Panc1 (cell line): ENCODE results near the gene KRT2. TPM values are rescaled to one million over a fixed set of nuclear protein-coding genes. Genes with fewer than 3 reads are reported as not detected.

Source experiments
- ATAC-seq: fragments of 200-7000 bp; cut with Tn5 transposase; 2 replicates; pipeline ENCODE4 v1.9.1; 2020; ENCODE audit warnings: mild to moderate bottlenecking, moderate library complexity
- BruUV-seq: library from RNA; stranded (reverse); fragments of 400-500 nt; replicated peaks from 2 replicates; lab custom pipeline; 2021; lab: Mats Ljungman, UMichigan
- CTCF ChIA-PET: fragments of 300-600 bp; sonication (Branson Sonifier 250); formaldehyde crosslinking; loops from one replicate; lab custom pipeline; 2022; ENCODE audit warnings: antibody characterized with exemption; lab: Charles Lee
- POLR2A ChIA-PET: fragments of 300-600 bp; sonication (Branson Sonifier 250); formaldehyde crosslinking; loops from one replicate; lab custom pipeline; 2022; ENCODE audit warnings: antibody characterized with exemption; lab: Charles Lee
- DNase-seq: peaks from one replicate; pipeline ENCODE4 v3.0.0-alpha.2; 2010; ENCODE audit warnings: low read depth, low spot score
- H3K27ac ChIP-seq: 2 replicates; pipeline ENCODE4 v1.5.1; 2011; ENCODE audit warnings: mild to moderate bottlenecking, low read length, inconsistent platforms
- H3K27me3 ChIP-seq: fragments of 200-500 bp; sonication (Bioruptor generic); 2 replicates; pipeline ENCODE4 v1.6.0; 2014; ENCODE audit warnings: low read length, inconsistent platforms; ENCODE audit not compliant: control insufficient read depth, insufficient read depth
- H3K36me3 ChIP-seq: fragments of 200-500 bp; sonication (Bioruptor generic); 2 replicates; pipeline ENCODE4 v1.5.1; 2014; ENCODE audit warnings: inconsistent platforms, mild to moderate bottlenecking, low read length, moderate library complexity; ENCODE audit not compliant: control insufficient read depth, insufficient read depth
- H3K4me1 ChIP-seq: 2 replicates; pipeline ENCODE4 v1.5.1; 2011; ENCODE audit warnings: inconsistent platforms, mild to moderate bottlenecking, low read length, moderate library complexity; ENCODE audit not compliant: control insufficient read depth, insufficient read depth
- H3K4me3 ChIP-seq, 2 experiments: 2 replicates each; pipeline ENCODE4 v1.5.1; 2011 to 2012; ENCODE audit warnings: low read depth in 2 of 2, low read length in 2 of 2, mild to moderate bottlenecking in 2 of 2, inconsistent platforms in 1 of 2, moderate library complexity in 1 of 2
- H3K9me3 ChIP-seq: fragments of 200-500 bp; sonication (Bioruptor generic); 2 replicates; pipeline ENCODE4 v1.5.1; 2014; ENCODE audit warnings: low read depth, mild to moderate bottlenecking, inconsistent platforms, low read length, moderate library complexity; ENCODE audit not compliant: control insufficient read depth, insufficient read depth
- POLR2AphosphoS5 ChIP-seq: IDR thresholded peaks from 2 replicates; pipeline ENCODE4 v1.6.1; 2012; ENCODE audit warnings: mild to moderate bottlenecking, low read depth, low read length, moderate library complexity
- SIN3A ChIP-seq: IDR thresholded peaks from 2 replicates; pipeline ENCODE4 v1.6.1; 2012; ENCODE audit warnings: low read depth, mild to moderate bottlenecking, low read length, moderate library complexity, borderline replicate concordance; ENCODE audit not compliant: insufficient read depth
- TCF7L2 ChIP-seq: IDR thresholded peaks from 2 replicates; pipeline ENCODE4 v1.6.1; 2011; ENCODE audit warnings: mild to moderate bottlenecking, low read depth, low read length, inconsistent platforms
- in situ Hi-C: cut with HindIII; loops from 2 replicates; pipeline ENCODE4 v1.10.0; 2016; ENCODE audit warnings: low sequenced_read_pairs, low pct_unique_long_range_greater_than_20kb
- intact Hi-C: fragments of 100-400 bp; cut with micrococcal nuclease; formaldehyde crosslinking; loops from one replicate; pipeline ENCODE4 v1.10.0; 2022; ENCODE audit not compliant: unreplicated experiment
- total RNA-seq: library from RNA; stranded (reverse); gene quantifications from one replicate; pipeline ENCODE4 v1.2.1, GENCODE V29; 2021; ENCODE audit not compliant: unreplicated experiment
- TF ChIP-seq, protein P1 (sequence below), 2 experiments: IDR thresholded peaks; 2 replicates each; pipeline ENCODE4 v1.6.1; 2011 to 2012; ENCODE audit warnings: low read depth in 2 of 2, control low read depth in 1 of 2, low read length in 1 of 2, mild to moderate bottlenecking in 1 of 2, moderate library complexity in 1 of 2; ENCODE audit not compliant: insufficient read depth in 1 of 2
- TF ChIP-seq, protein P2 (sequence below): fragments of 450-650 bp; IDR thresholded peaks from 2 replicates; pipeline ENCODE4 v1.5.1; 2017; ENCODE audit warnings: mild to moderate bottlenecking

KRT2 gene
- total RNA-seq, 1 experiment from 2014 or later: 0.33 TPM

DNA sequence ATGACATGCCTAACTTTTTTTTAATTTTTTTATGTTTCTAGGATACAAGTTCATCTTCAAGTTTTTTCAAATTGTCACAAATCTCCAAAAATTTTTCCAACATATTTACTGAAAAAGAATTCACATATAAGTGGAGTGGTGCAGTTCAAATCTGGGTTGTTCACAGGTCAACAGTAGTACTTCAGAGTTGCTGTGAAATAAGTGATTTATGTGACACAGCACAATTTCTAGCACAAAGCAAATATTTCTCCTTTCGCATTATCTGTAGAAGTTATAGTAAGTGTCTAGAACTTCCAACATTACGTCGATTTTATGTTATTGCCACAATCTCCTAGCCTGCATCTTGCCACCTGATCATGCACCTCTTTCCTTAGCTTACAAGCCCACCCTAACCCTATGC is 9.7 kb upstream of the KRT2 start:
- CTCF ChIA-PET: no interaction called here
- in situ Hi-C loops (no loop called here), intact Hi-C loops (no loop called here)
- ATAC-seq: no peak
- no peak for DNase-seq
- no peak overlapping the region for H3K27ac ChIP-seq
- POLR2A ChIA-PET: no interaction called here
- TF ChIP-seq, protein P1, sequence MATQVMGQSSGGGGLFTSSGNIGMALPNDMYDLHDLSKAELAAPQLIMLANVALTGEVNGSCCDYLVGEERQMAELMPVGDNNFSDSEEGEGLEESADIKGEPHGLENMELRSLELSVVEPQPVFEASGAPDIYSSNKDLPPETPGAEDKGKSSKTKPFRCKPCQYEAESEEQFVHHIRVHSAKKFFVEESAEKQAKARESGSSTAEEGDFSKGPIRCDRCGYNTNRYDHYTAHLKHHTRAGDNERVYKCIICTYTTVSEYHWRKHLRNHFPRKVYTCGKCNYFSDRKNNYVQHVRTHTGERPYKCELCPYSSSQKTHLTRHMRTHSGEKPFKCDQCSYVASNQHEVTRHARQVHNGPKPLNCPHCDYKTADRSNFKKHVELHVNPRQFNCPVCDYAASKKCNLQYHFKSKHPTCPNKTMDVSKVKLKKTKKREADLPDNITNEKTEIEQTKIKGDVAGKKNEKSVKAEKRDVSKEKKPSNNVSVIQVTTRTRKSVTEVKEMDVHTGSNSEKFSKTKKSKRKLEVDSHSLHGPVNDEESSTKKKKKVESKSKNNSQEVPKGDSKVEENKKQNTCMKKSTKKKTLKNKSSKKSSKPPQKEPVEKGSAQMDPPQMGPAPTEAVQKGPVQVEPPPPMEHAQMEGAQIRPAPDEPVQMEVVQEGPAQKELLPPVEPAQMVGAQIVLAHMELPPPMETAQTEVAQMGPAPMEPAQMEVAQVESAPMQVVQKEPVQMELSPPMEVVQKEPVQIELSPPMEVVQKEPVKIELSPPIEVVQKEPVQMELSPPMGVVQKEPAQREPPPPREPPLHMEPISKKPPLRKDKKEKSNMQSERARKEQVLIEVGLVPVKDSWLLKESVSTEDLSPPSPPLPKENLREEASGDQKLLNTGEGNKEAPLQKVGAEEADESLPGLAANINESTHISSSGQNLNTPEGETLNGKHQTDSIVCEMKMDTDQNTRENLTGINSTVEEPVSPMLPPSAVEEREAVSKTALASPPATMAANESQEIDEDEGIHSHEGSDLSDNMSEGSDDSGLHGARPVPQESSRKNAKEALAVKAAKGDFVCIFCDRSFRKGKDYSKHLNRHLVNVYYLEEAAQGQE (IDR thresholded peaks at IDR 0.05; ENCODE audit: insufficient read depth in 1 of 2, low read depth in 2 of 2, low read length in 1 of 2): no peak
- TF ChIP-seq SIN3A: no peak
- TF ChIP-seq, protein P2, sequence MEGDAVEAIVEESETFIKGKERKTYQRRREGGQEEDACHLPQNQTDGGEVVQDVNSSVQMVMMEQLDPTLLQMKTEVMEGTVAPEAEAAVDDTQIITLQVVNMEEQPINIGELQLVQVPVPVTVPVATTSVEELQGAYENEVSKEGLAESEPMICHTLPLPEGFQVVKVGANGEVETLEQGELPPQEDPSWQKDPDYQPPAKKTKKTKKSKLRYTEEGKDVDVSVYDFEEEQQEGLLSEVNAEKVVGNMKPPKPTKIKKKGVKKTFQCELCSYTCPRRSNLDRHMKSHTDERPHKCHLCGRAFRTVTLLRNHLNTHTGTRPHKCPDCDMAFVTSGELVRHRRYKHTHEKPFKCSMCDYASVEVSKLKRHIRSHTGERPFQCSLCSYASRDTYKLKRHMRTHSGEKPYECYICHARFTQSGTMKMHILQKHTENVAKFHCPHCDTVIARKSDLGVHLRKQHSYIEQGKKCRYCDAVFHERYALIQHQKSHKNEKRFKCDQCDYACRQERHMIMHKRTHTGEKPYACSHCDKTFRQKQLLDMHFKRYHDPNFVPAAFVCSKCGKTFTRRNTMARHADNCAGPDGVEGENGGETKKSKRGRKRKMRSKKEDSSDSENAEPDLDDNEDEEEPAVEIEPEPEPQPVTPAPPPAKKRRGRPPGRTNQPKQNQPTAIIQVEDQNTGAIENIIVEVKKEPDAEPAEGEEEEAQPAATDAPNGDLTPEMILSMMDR: no peak
- no peak for TF ChIP-seq TCF7L2
- TF ChIP-seq POLR2AphosphoS5: no peak
- H3K27me3 ChIP-seq: peaks cover 17% of the 10 kb centered on the region
- BruUV-seq: no TSS peak
- no peaks in the 10 kb centered on the region for H3K4me1 ChIP-seq
- H3K9me3 ChIP-seq: no peaks in the 10 kb centered on the region
- no peaks in the 10 kb centered on the region for H3K36me3 ChIP-seq
- no peak overlapping the region for H3K4me3 ChIP-seq

DNA sequence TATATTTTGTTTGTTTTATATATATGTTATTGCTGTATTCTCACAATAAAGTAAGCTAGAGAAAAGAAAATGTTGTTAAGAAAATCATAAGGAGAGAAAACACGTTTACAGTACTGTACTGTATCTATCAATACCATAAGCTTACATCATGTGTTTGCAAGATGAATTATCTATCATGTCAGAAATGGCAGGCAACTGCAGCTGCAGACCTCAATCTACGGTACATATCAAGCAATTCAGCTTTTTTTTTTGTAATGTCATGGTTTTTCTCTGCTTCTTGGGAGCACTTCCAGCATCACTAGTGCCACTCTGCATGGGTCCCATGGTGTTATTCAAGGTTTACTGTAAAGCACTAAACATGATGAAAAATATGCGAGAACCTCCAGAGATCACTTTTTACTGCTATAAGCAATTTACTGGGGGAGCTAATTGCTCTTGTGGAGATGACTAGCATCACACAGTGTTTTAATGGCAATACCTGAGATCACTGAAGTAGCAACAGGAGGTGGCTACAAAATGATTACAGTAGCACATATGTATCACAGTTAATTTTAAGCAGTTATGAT is 9.0 kb upstream of the KRT2 start:
- no peak overlapping the region for H3K27ac ChIP-seq
- POLR2A ChIA-PET: no interaction called here
- CTCF ChIA-PET: no interaction called here
- no peaks in the 10 kb centered on the region for H3K4me1 ChIP-seq
- H3K36me3 ChIP-seq: no peaks in the 10 kb centered on the region
- peaks cover 11% of the 10 kb centered on the region for H3K27me3 ChIP-seq
- intact Hi-C loops (no loop called here), in situ Hi-C loops (no loop called here)
- no peaks in the 10 kb centered on the region for H3K9me3 ChIP-seq
- no peak for TF ChIP-seq SIN3A
- TF ChIP-seq, protein P1 (IDR thresholded peaks at IDR 0.05; ENCODE audit: insufficient read depth in 1 of 2, low read depth in 2 of 2, low read length in 1 of 2): no peak
- TF ChIP-seq TCF7L2: no peak
- ATAC-seq: no peak
- H3K4me3 ChIP-seq: no peak overlapping the region
- no peak for DNase-seq
- BruUV-seq: no TSS peak
